ENCODE measurements around the gene NLGN3. TPM values are rescaled to one million over a fixed set of nuclear protein-coding genes. Genes with fewer than 3 reads are reported as not detected.

NLGN3 gene
- total and polyA plus RNA-seq, 2 experiments from 2014 or later: 0.11 to 0.34 TPM

GRCh38 chrX:71217298-71217697, 72.7 kb downstream of the NLGN3 start:
- DNase-seq: no peak
- Histone ChIP-seq H3K27me3 (replicated peaks; ENCODE audit: insufficient read depth) (no peaks in the 10 kb centered on the region), H2AFZ (no peak overlapping the region), H3K9ac (no peak overlapping the region), H3F3A (ENCODE audit: insufficient read depth) (no peaks in the 10 kb centered on the region), H3K9me2 (ENCODE audit: insufficient read depth) (no peaks in the 10 kb centered on the region), H3K9me3 (ENCODE audit: low read depth) (no peaks in the 10 kb centered on the region), H3K4me1 (ENCODE audit: insufficient read depth) (no peaks in the 10 kb centered on the region), H4K20me1 (ENCODE audit: insufficient read depth) (no peaks in the 10 kb centered on the region), H3K36me3 (ENCODE audit: low read depth) (no peaks in the 10 kb centered on the region), H3K79me2 (ENCODE audit: insufficient read depth) (no peaks in the 10 kb centered on the region), H3K4me3 (no peak overlapping the region), H3K4me2 (ENCODE audit: unreplicated experiment) (no peak overlapping the region), H3K27ac (no peak overlapping the region)
- in situ Hi-C loops (cut with MboI): no loop called here
- 60 to 66% methylated on average over 6 of the region's 6 CpGs for WGBS, 2 experiments (ENCODE audit: low coverage in 1 of 2, low lambda C conversion rate in 2 of 2, missing lambda C conversion rate in 2 of 2)
- TF ChIP-seq EZH2phosphoT487 (IDR thresholded peaks at IDR 0.05; ENCODE audit: insufficient read depth, low read depth): no peak
- no peak for TF ChIP-seq EZH2 (IDR thresholded peaks at IDR 0.05; ENCODE audit: insufficient read depth, poor library complexity, severe bottlenecking)

Small RNA genes lying within 50 kb of the gene (small RNA-seq; reads per million reads assigned to genes)
- gene CXorf65 (ENCODE audit: low read depth, low replicate concordance): not detected

Other genes with a start within 250 kb of the NLGN3 start
- not detected in 2 replicates for gene TEX11, start 236.1 kb upstream of the NLGN3 start, total RNA-seq (2014; rRNA removed; shearing (Covaris generic))
- not detected in 2 replicates for gene TEX11, start 236.1 kb upstream of the NLGN3 start, polyA plus RNA-seq (2016; fragmentation: Nextera tagmentation; extraction: Ambion mirVana)
- gene SLC7A3, start 213.7 kb upstream of the NLGN3 start, total RNA-seq (2014; rRNA removed; shearing (Covaris generic)): 0.11 and 0.25 TPM in 2 replicates
- not detected in 2 replicates for gene SLC7A3, start 213.7 kb upstream of the NLGN3 start, polyA plus RNA-seq (2016; fragmentation: Nextera tagmentation; extraction: Ambion mirVana)
- 47.0 and 76.1 TPM in 2 replicates for gene SNX12, start 76.5 kb upstream of the NLGN3 start, total RNA-seq (2014; rRNA removed; shearing (Covaris generic))
- gene SNX12, start 76.5 kb upstream of the NLGN3 start, polyA plus RNA-seq (2016; fragmentation: Nextera tagmentation; extraction: Ambion mirVana): 7.6 and 10.4 TPM in 2 replicates
- gene FOXO4, start 49.0 kb upstream of the NLGN3 start, total RNA-seq (2014; rRNA removed; shearing (Covaris generic)): 5.2 and 5.3 TPM in 2 replicates
- gene FOXO4, start 49.0 kb upstream of the NLGN3 start, polyA plus RNA-seq (2016; fragmentation: Nextera tagmentation; extraction: Ambion mirVana): 1.1 TPM in 2 replicates
- gene CXorf65, start 38.1 kb upstream of the NLGN3 start, total RNA-seq (2014; rRNA removed; shearing (Covaris generic)): not detected in 2 replicates
- gene CXorf65, start 38.1 kb upstream of the NLGN3 start, polyA plus RNA-seq (2016; fragmentation: Nextera tagmentation; extraction: Ambion mirVana): not detected in 2 replicates
- gene IL2RG, start 33.3 kb upstream of the NLGN3 start, total RNA-seq (2014; rRNA removed; shearing (Covaris generic)): not detected in 2 replicates
- gene IL2RG, start 33.3 kb upstream of the NLGN3 start, polyA plus RNA-seq (2016; fragmentation: Nextera tagmentation; extraction: Ambion mirVana): 0.23 and 0.53 TPM in 2 replicates
- gene MED12, start 26.2 kb upstream of the NLGN3 start, total RNA-seq (2014; rRNA removed; shearing (Covaris generic)): 14.9 and 32.6 TPM in 2 replicates
- 9.5 and 10.0 TPM in 2 replicates for gene MED12, start 26.2 kb upstream of the NLGN3 start, polyA plus RNA-seq (2016; fragmentation: Nextera tagmentation; extraction: Ambion mirVana)
- not detected in 2 replicates for gene GJB1, start 78.4 kb downstream of the NLGN3 start, total RNA-seq (2014; rRNA removed; shearing (Covaris generic))
- gene GJB1, start 78.4 kb downstream of the NLGN3 start, polyA plus RNA-seq (2016; fragmentation: Nextera tagmentation; extraction: Ambion mirVana): not detected in 2 replicates
- 14.7 and 14.8 TPM in 2 replicates for gene ZMYM3, start 109.3 kb downstream of the NLGN3 start, total RNA-seq (2014; rRNA removed; shearing (Covaris generic))
- 7.7 TPM in 2 replicates for gene ZMYM3, start 109.3 kb downstream of the NLGN3 start, polyA plus RNA-seq (2016; fragmentation: Nextera tagmentation; extraction: Ambion mirVana)
- 298 and 310 TPM in 2 replicates for gene NONO, start 138.8 kb downstream of the NLGN3 start, total RNA-seq (2014; rRNA removed; shearing (Covaris generic))
- 164 and 179 TPM in 2 replicates for gene NONO, start 138.8 kb downstream of the NLGN3 start, polyA plus RNA-seq (2016; fragmentation: Nextera tagmentation; extraction: Ambion mirVana)
- gene ITGB1BP2, start 156.9 kb downstream of the NLGN3 start, total RNA-seq (2014; rRNA removed; shearing (Covaris generic)): 0.22 and 0.25 TPM in 2 replicates
- not detected in 2 replicates for gene ITGB1BP2, start 156.9 kb downstream of the NLGN3 start, polyA plus RNA-seq (2016; fragmentation: Nextera tagmentation; extraction: Ambion mirVana)
- gene TAF1, start 221.5 kb downstream of the NLGN3 start, total RNA-seq (2014; rRNA removed; shearing (Covaris generic)): 12.4 and 12.5 TPM in 2 replicates
- gene TAF1, start 221.5 kb downstream of the NLGN3 start, polyA plus RNA-seq (2016; fragmentation: Nextera tagmentation; extraction: Ambion mirVana): 4.7 and 5.3 TPM in 2 replicates